OCI-LY3 (cell line): Measurements from ENCODE around the gene ZNF775.

Experiments used
- EZH2phosphoT487 ChIP-seq: fragments of 200-600 bp; shearing (Covaris generic); IDR thresholded peaks from 2 replicates; pipeline ENCODE4 v1.6.1; 2018; ENCODE audit warnings: antibody characterized with exemption, mixed run types, low read depth
- TF ChIP-seq, protein P1 (sequence below): fragments of 200-600, 300-600 bp; sonication (generic); IDR thresholded peaks from 2 replicates; pipeline ENCODE4 v1.5.1; 2014; ENCODE audit warnings: antibody characterized with exemption, low read length, low read depth

DNA sequence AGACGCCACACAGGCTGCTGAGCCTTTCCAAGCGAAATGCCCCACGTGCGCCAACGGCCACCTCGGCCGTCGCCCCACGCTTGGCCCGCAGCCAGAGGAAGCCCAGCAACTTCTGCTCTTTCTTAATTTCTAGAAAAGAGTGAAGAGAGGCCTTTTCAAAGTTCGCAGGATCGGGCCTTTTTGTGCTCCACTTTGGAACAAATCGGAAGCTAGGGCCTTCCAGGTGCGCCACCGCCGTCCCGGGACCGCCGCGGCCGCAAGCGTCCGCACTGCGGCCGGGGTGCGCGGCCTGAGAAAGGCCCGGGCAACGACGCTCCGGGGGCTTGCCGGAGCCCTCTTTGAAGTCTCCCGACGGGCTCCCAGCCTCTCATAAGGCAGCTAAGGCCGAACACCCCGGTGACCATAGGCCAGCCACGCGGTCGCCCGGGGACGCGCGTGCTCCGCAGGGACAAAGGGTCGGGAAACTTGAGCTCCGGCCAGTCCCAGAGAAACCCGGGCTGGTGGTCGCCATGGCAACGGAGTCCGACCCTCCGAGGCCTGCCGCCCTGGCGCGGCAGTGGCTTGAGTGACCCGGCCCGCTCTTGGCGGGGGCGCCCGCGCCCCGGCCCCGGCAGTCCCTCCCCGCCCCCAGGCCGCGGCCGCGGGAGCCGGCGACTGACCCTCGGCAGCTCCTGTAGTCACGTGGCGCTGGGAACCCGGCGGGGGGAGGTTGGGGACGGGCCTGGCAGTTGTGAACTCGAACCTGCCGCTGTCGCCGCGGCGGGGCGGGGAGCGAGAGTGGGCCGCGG is 10.8 kb upstream of the ZNF775 start, which contains the start of gene REPIN1:
- TF ChIP-seq, protein P1, sequence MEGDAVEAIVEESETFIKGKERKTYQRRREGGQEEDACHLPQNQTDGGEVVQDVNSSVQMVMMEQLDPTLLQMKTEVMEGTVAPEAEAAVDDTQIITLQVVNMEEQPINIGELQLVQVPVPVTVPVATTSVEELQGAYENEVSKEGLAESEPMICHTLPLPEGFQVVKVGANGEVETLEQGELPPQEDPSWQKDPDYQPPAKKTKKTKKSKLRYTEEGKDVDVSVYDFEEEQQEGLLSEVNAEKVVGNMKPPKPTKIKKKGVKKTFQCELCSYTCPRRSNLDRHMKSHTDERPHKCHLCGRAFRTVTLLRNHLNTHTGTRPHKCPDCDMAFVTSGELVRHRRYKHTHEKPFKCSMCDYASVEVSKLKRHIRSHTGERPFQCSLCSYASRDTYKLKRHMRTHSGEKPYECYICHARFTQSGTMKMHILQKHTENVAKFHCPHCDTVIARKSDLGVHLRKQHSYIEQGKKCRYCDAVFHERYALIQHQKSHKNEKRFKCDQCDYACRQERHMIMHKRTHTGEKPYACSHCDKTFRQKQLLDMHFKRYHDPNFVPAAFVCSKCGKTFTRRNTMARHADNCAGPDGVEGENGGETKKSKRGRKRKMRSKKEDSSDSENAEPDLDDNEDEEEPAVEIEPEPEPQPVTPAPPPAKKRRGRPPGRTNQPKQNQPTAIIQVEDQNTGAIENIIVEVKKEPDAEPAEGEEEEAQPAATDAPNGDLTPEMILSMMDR: no peak
- no peak for TF ChIP-seq EZH2phosphoT487
